Breast epithelium (tissue), 3 donors: ENCODE results near the gene THSD7B.

Experiments
- POLR2A ChIP-seq: fragments of 450-650 bp; IDR thresholded peaks from one replicate; pipeline ENCODE4 v1.6.1; 2016; ENCODE audit warnings: antibody characterized with exemption, mild to moderate bottlenecking, moderate library complexity
- POLR2AphosphoS5 ChIP-seq, 3 donors: sonication (generic); formaldehyde crosslinking; IDR thresholded peaks; one replicate each; pipeline ENCODE4 v1.6.1; 2017; ENCODE audit warnings: antibody characterized with exemption in 3 of 3
- TF ChIP-seq, protein P1 (sequence below), 3 donors: fragments of 450-650 bp; IDR thresholded peaks; one replicate each; pipeline ENCODE4 v1.5.1; 2016 to 2017; ENCODE audit warnings: antibody characterized with exemption in 3 of 3, mild to moderate bottlenecking in 3 of 3, moderate library complexity in 3 of 3

DNA sequence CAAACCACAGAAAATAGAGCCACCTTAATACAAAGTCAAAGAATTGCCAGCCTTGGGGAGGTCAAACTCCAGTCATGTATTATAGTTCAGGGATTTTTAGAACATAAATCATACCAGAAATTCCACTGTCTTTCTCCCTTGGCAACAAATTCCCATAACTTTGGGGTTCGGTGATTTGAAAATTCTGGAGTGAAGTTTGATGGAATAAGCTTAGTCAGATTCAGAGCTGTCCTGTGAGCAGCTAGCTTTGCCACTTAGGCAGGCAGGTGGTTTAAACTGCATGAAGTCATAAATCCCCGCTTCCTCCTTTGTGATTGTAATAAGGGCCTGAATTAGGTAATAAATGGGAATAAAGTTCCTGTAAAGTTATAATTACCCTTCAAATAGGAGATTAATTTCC lies 741.9 kb downstream of the THSD7B start:
- TF ChIP-seq POLR2A, result no peak
- TF ChIP-seq POLR2AphosphoS5 (IDR thresholded peaks at IDR 0.05), result no peak
- TF ChIP-seq, protein P1, sequence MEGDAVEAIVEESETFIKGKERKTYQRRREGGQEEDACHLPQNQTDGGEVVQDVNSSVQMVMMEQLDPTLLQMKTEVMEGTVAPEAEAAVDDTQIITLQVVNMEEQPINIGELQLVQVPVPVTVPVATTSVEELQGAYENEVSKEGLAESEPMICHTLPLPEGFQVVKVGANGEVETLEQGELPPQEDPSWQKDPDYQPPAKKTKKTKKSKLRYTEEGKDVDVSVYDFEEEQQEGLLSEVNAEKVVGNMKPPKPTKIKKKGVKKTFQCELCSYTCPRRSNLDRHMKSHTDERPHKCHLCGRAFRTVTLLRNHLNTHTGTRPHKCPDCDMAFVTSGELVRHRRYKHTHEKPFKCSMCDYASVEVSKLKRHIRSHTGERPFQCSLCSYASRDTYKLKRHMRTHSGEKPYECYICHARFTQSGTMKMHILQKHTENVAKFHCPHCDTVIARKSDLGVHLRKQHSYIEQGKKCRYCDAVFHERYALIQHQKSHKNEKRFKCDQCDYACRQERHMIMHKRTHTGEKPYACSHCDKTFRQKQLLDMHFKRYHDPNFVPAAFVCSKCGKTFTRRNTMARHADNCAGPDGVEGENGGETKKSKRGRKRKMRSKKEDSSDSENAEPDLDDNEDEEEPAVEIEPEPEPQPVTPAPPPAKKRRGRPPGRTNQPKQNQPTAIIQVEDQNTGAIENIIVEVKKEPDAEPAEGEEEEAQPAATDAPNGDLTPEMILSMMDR (IDR thresholded peaks at IDR 0.05), result no peak
